ENCODE results near the gene CENATAC. TPM values are rescaled to one million over a fixed set of nuclear protein-coding genes. Genes with fewer than 3 reads are reported as not detected.

CENATAC gene
- polyA plus RNA-seq, 1 donor from 2014 or later, result 70.3 TPM

DNA sequence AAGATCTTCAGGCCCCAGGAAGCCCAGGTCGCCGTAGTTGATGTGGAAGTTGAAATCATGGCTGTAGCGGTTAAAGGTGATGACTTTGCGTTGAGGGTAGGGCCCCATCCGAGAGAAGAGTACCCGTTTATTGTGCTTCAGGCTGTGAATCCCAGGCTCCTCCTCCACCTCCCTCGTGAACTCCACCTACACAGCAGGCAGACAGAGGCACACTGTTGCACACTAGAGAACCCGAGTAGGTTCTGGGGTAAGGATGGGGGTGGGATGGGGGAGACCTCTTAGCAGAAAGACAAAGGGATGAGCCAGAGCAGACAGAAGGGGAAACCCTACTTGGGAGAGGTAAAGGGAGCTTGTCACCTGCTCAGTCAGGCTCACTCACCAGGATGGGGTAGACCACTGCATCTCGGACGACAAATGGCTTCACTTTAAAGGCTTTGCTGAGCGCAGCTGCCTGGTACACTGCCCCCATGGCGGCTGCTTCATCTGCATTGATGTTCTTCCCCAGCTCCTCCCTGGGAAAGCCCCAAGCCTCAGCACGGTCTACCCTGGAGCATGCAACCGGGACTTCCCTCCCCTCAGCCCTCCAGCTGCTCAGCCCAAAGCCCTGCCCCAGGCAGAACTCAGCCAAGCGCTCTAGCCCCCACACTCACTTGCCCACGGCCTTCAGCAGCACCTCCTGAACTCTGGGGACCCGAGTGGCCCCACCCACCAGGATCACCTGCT is 53.7 kb downstream of the CENATAC start:
- peaks cover 10% of the 10 kb centered on the region for H3K36me3 ChIP-seq (ENCODE audit: insufficient read depth, low read length)
- H3K79me2 ChIP-seq (replicated peaks; ENCODE audit: insufficient read depth, low read length), result peaks cover 12% of the 10 kb centered on the region
- TF ChIP-seq CTCF (IDR thresholded peaks at IDR 0.05; ENCODE audit: poor library complexity, severe bottlenecking), result no peak
- no peak for TF ChIP-seq REST (IDR thresholded peaks at IDR 0.05; ENCODE audit: borderline replicate concordance)
- TF ChIP-seq RAD21 (conservative IDR thresholded peaks at IDR 0.05), result no peak
- TF ChIP-seq EP300 (conservative IDR thresholded peaks at IDR 0.05; ENCODE audit: poor library complexity, severe bottlenecking), result no peak
- no peak for TF ChIP-seq TAF1 (IDR thresholded peaks at IDR 0.05; ENCODE audit: low read depth)
- TF ChIP-seq POLR2AphosphoS5 (IDR thresholded peaks at IDR 0.05), result no peak
- TF ChIP-seq EZH2 (IDR thresholded peaks at IDR 0.05; ENCODE audit: borderline replicate concordance, insufficient read depth, low read length, poor library complexity, severe bottlenecking), result no peak
- TF ChIP-seq MXI1 (conservative IDR thresholded peaks at IDR 0.05; ENCODE audit: poor library complexity, severe bottlenecking), result no peak
- no peaks in the 10 kb centered on the region for H4K20me1 ChIP-seq (ENCODE audit: insufficient read depth)
- no peaks in the 10 kb centered on the region for H3K27me3 ChIP-seq (ENCODE audit: insufficient read depth, low read depth, low read length)
- no peak overlapping the region for H3K4me2 ChIP-seq (ENCODE audit: low read length)
- no peak overlapping the region for H3K27ac ChIP-seq (ENCODE audit: low read length)
- H3K9ac ChIP-seq (ENCODE audit: low read length), result no peak overlapping the region
- H2AFZ ChIP-seq (ENCODE audit: low read depth, low read length), result no peak overlapping the region
- H3K4me3 ChIP-seq (ENCODE audit: low read length), result no peak overlapping the region
- no peaks in the 10 kb centered on the region for H3K9me2 ChIP-seq (ENCODE audit: insufficient read depth, low read length)
- no peaks in the 10 kb centered on the region for H3F3A ChIP-seq (ENCODE audit: insufficient read depth, low read length, poor library complexity, severe bottlenecking)
- no peaks in the 10 kb centered on the region for H3K9me3 ChIP-seq (ENCODE audit: low read length)

GRCh38 chr11:119052163-119052814 is 54.4 kb downstream of the CENATAC start:
- Histone ChIP-seq H2AFZ (ENCODE audit: low read depth, low read length) (no peak overlapping the region), H3K79me2 (replicated peaks; ENCODE audit: insufficient read depth, low read length) (peaks cover 12% of the 10 kb centered on the region), H3K4me2 (ENCODE audit: low read length) (no peak overlapping the region), H3K27me3 (ENCODE audit: insufficient read depth, low read depth, low read length) (no peaks in the 10 kb centered on the region), H3K9me2 (ENCODE audit: insufficient read depth, low read length) (no peaks in the 10 kb centered on the region), H3K27ac (ENCODE audit: low read length) (no peak overlapping the region), H3F3A (ENCODE audit: insufficient read depth, low read length, poor library complexity, severe bottlenecking) (no peaks in the 10 kb centered on the region), H3K4me3 (ENCODE audit: low read length) (no peak overlapping the region), H3K9ac (ENCODE audit: low read length) (no peak overlapping the region), H3K9me3 (ENCODE audit: low read length) (no peaks in the 10 kb centered on the region), H4K20me1 (ENCODE audit: insufficient read depth) (no peaks in the 10 kb centered on the region), H3K36me3 (ENCODE audit: insufficient read depth, low read length) (peaks cover 10% of the 10 kb centered on the region)
- TF ChIP-seq EP300 (conservative IDR thresholded peaks at IDR 0.05; ENCODE audit: poor library complexity, severe bottlenecking) (no peak), MXI1 (conservative IDR thresholded peaks at IDR 0.05; ENCODE audit: poor library complexity, severe bottlenecking) (no peak), RAD21 (conservative IDR thresholded peaks at IDR 0.05) (no peak), SMC3 (conservative IDR thresholded peaks at IDR 0.05; ENCODE audit: poor library complexity) (no peak), EZH2 (IDR thresholded peaks at IDR 0.05; ENCODE audit: borderline replicate concordance, insufficient read depth, low read length, poor library complexity, severe bottlenecking) (no peak), REST (IDR thresholded peaks at IDR 0.05; ENCODE audit: borderline replicate concordance) (no peak), TAF1 (IDR thresholded peaks at IDR 0.05; ENCODE audit: low read depth) (no peak), POLR2AphosphoS5 (IDR thresholded peaks at IDR 0.05) (no peak), CTCF (IDR thresholded peaks at IDR 0.05; ENCODE audit: poor library complexity, severe bottlenecking) (no peak)

All from neural cell (in vitro differentiated cells).